GM12873 (cell line): Measurements from ENCODE around the gene HELZ.
A peak's percentile ranks its signal among the peaks of the same experiment; 100 is the strongest.

Experiments
- TF ChIP-seq, protein P1 (sequence below): IDR thresholded peaks from 2 replicates; pipeline ENCODE4 v1.5.1; 2012; ENCODE audit warnings: low read depth, mild to moderate bottlenecking, moderate library complexity, low read length, control low read depth; ENCODE audit not compliant: insufficient read depth; ENCODE audit errors: missing control alignments

The HELZ gene

GRCh38 chr17:67164302-67164701 is 80.7 kb downstream of the HELZ start:
- TF ChIP-seq, protein P1, sequence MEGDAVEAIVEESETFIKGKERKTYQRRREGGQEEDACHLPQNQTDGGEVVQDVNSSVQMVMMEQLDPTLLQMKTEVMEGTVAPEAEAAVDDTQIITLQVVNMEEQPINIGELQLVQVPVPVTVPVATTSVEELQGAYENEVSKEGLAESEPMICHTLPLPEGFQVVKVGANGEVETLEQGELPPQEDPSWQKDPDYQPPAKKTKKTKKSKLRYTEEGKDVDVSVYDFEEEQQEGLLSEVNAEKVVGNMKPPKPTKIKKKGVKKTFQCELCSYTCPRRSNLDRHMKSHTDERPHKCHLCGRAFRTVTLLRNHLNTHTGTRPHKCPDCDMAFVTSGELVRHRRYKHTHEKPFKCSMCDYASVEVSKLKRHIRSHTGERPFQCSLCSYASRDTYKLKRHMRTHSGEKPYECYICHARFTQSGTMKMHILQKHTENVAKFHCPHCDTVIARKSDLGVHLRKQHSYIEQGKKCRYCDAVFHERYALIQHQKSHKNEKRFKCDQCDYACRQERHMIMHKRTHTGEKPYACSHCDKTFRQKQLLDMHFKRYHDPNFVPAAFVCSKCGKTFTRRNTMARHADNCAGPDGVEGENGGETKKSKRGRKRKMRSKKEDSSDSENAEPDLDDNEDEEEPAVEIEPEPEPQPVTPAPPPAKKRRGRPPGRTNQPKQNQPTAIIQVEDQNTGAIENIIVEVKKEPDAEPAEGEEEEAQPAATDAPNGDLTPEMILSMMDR, result no peak

GRCh38 chr17:67162771-67163170 is 82.2 kb downstream of the HELZ start:
- TF ChIP-seq, protein P1, result no peak

- TF ChIP-seq, protein P1, result no peak
Measured at GRCh38 chr17:67161573-67161972, 83.4 kb downstream of the HELZ start.

GRCh38 chr17:67160791-67161190 is 84.2 kb downstream of the HELZ start:
- TF ChIP-seq, protein P1, result no peak

GRCh38 chr17:67157732-67158639 is 87.0 kb downstream of the HELZ start:
- TF ChIP-seq, protein P1, result peak; percentile 33

DNA sequence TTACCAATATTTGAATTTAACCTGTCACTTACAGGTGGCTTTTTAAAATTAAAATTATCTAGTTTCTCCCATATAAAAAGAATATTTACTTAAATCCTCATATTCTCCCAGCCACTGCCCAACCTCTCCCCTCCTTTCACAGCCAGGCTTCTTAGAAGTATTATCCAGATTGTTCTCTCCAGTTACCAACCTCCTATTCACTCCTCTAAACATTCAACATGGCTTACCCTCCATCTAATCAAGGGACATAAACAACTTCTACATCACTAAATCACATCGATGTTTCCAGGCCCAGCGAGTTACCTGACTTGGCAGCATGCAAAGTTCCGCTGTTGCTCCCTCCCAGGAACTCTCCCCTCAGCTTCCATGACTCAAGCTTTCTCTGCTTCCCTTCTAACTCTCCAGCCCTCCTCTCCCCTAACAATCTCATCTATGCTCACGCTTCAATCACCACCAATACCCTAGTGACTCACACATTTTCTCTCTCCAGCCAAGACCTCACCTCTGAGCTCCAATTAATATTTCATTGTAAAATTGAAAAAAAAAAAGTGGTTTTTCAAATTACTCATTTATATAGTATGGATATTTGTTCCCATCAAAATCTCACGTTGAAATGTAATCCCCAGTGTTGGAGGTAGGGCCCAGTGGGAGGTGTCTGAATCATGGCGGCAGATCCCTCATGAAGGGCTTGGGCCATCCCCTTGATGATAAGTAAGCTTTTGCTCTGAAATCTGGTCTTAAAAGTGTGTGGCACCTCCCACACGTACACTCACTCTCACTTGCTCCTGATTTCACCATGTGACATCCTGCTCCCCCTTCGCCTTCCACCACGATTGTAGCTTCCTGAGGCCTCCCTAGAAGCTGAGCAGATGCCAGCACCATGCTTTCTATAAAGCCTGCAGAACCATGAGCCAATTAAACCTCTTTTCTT is 88.5 kb downstream of the HELZ start:
- TF ChIP-seq, protein P1, result no peak

- TF ChIP-seq, protein P1, result no peak
Measured at GRCh38 chr17:67152824-67153223, 92.2 kb downstream of the HELZ start.
